K562 (cell line): Measurements from ENCODE around the gene USP5. TPM values are rescaled to one million over a fixed set of nuclear protein-coding genes. Genes with fewer than 3 reads are reported as not detected.

Experiments
- ATAC-seq: fragments of 200-7000 bp; cut with Tn5 transposase; 3 replicates; pipeline ENCODE4 v1.9.1; 2020; ENCODE audit warnings: moderate library complexity
- BruUV-seq: library from RNA; stranded (reverse); fragments of 400-500 nt; replicated peaks from 2 replicates; lab custom pipeline; 2021; lab: Mats Ljungman, UMichigan
- CTCF ChIA-PET: fragments of 300-600 bp; formaldehyde crosslinking; extraction: SDS; loops from one replicate; lab custom pipeline; 2021; ENCODE audit warnings: low intra/inter-chr PET ratio; lab: Yijun Ruan, JAX
- POLR2A ChIA-PET: fragments of 300-600, 350-650 bp; sonication (Branson Sonifier 250); formaldehyde crosslinking; extraction: SDS; loops from one replicate; lab custom pipeline; 2021; ENCODE audit warnings: antibody characterized with exemption, inconsistent platforms; lab: Yijun Ruan, JAX
- DNase-seq, 4 experiments: peaks; one replicate each; pipeline versions ENCODE4 v3.0.0 to v3.0.0-alpha.2; 2011 to 2018; ENCODE audit warnings: low spot score in 3 of 4, mixed read lengths in 3 of 4; ENCODE audit errors: extremely low read depth in 1 of 4
- FAIRE-seq: peaks from 2 replicates; lab custom pipeline; 2011; peaks lifted over from hg19 to GRCh38; lab: Jason Lieb, UNC
- H2AFZ ChIP-seq: 2 replicates; pipeline ENCODE4 v1.6.0; 2011; ENCODE audit warnings: low read depth, low read length, control low read depth, inconsistent platforms
- H3K27ac ChIP-seq: fragments of 200-600 bp; 3 replicates; pipeline ENCODE4 v1.8.0; 2011; ENCODE audit warnings: low read depth, mild to moderate bottlenecking, control low read depth, inconsistent platforms, low read length, moderate library complexity, mixed read lengths; ENCODE audit errors: extremely low read depth
- H3K27me3 ChIP-seq, 2 experiments: fragments of 300-600 bp in 1 of 2; 2 replicates in 1 of 2; 3 replicates in 1 of 2; pipeline versions ENCODE4 v1.6.0 to v1.8.0; 2011; ENCODE audit warnings: inconsistent platforms in 2 of 2, low read length in 2 of 2, mild to moderate bottlenecking in 1 of 2, mixed read lengths in 1 of 2, moderate library complexity in 1 of 2; ENCODE audit not compliant: control insufficient read depth in 2 of 2, insufficient read depth in 2 of 2
- H3K36me3 ChIP-seq: fragments of 300-600 bp; 3 replicates; pipeline ENCODE4 v1.8.0; 2011; ENCODE audit warnings: mild to moderate bottlenecking, low read length, inconsistent platforms; ENCODE audit not compliant: control insufficient read depth, insufficient read depth
- H3K4me1 ChIP-seq, 2 experiments: fragments of 200-600 bp in 1 of 2; replicated peaks in 1 of 2; 2 replicates in 1 of 2; 3 replicates in 1 of 2; pipeline versions ENCODE4 v1.5.1 to v1.8.0; 2011; ENCODE audit warnings: inconsistent platforms in 2 of 2, low read length in 2 of 2, mild to moderate bottlenecking in 1 of 2, mixed read lengths in 1 of 2, moderate library complexity in 1 of 2; ENCODE audit not compliant: control insufficient read depth in 2 of 2, insufficient read depth in 2 of 2
- H3K4me2 ChIP-seq: 2 replicates; pipeline ENCODE4 v1.6.1; 2011; ENCODE audit warnings: low read length, control low read depth, inconsistent platforms, mixed read lengths; ENCODE audit not compliant: insufficient read depth
- H3K4me3 ChIP-seq: fragments of 200-600 bp; sonication (generic), shearing (Covaris generic); 2 replicates; pipeline ENCODE4 v1.5.1; 2016; ENCODE audit warnings: control low read depth, inconsistent platforms
- H3K79me2 ChIP-seq: fragments of 200-600 bp; 3 replicates; pipeline ENCODE4 v1.8.0; 2011; ENCODE audit warnings: low read length, inconsistent platforms; ENCODE audit not compliant: control insufficient read depth, insufficient read depth
- H3K9ac ChIP-seq, 2 experiments: 2 replicates each; pipeline versions ENCODE4 v1.6.0 to v1.6.1; 2011; ENCODE audit warnings: low read depth in 2 of 2, low read length in 2 of 2, control low read depth in 1 of 2, inconsistent platforms in 1 of 2, mild to moderate bottlenecking in 1 of 2, mixed read lengths in 1 of 2; ENCODE audit not compliant: insufficient read depth in 1 of 2
- H3K9me1 ChIP-seq: one replicate; pipeline ENCODE4 v1.6.0; 2011; ENCODE audit warnings: inconsistent platforms, mild to moderate bottlenecking, low read length, moderate library complexity; ENCODE audit not compliant: control insufficient read depth, insufficient read depth
- H3K9me3 ChIP-seq: replicated peaks from 2 replicates; pipeline ENCODE4 v1.5.1; 2011; ENCODE audit warnings: low read depth, low read length, inconsistent platforms; ENCODE audit not compliant: control insufficient read depth, insufficient read depth
- H4K20me1 ChIP-seq: replicated peaks from 2 replicates; pipeline ENCODE4 v1.6.1; 2011; ENCODE audit warnings: low read length, inconsistent platforms, mixed read lengths; ENCODE audit not compliant: control insufficient read depth, insufficient read depth
- HSF4 ChIP-seq: fragments of 250-450 bp; sonication (Bioruptor Pico); IDR thresholded peaks from 2 replicates; pipeline ENCODE4 v2.1.2; 2022; ENCODE audit warnings: mild to moderate bottlenecking, moderate library complexity, borderline replicate concordance
- KHSRP ChIP-seq: fragments of 450-650 bp; IDR thresholded peaks from 2 replicates; pipeline ENCODE4 v1.6.1; 2017
- MECOM ChIP-seq: fragments of 250-450 bp; sonication (Bioruptor Pico); IDR thresholded peaks from 2 replicates; pipeline ENCODE4 v1.8.0; 2022; ENCODE audit warnings: inconsistent platforms
- NRF1 ChIP-seq, 2 experiments: fragments of 450-650 bp; IDR thresholded peaks in 1 of 2; conservative IDR thresholded peaks in 1 of 2; 2 replicates each; pipeline ENCODE4 v1.6.1; 2014; ENCODE audit warnings: mild to moderate bottlenecking in 2 of 2
- POLR2H ChIP-seq: IDR thresholded peaks from 2 replicates; pipeline ENCODE4 v1.6.1; 2016; ENCODE audit warnings: missing genetic modification characterization, low read depth, mild to moderate bottlenecking, control low read depth, missing compliant biosample characterization, moderate library complexity
- ZNF175 ChIP-seq: fragments of 200-800 bp; sonication (Bioruptor generic); IDR thresholded peaks from 2 replicates; pipeline ENCODE4 v1.6.1; 2016; ENCODE audit warnings: low read depth, mild to moderate bottlenecking, missing genetic modification characterization, missing compliant biosample characterization
- ZNF212 ChIP-seq: fragments of 450-650 bp; formaldehyde crosslinking; IDR thresholded peaks from 2 replicates; pipeline ENCODE4 v1.4.0; 2020; ENCODE audit warnings: mild to moderate bottlenecking
- WGBS: fragments of 100-300 bp; shearing (Covaris generic); methylation state at CpG from one replicate; pipeline ENCODE4 v1.1.6; 2016; ENCODE audit warnings: low coverage, mixed read lengths; ENCODE audit not compliant: insufficient coverage; ENCODE audit errors: missing lambda C conversion rate; 5-methylcytosine and 5-hydroxymethylcytosine counted together
- in situ Hi-C: fragments of 300-500 bp; cut with MboI; formaldehyde crosslinking; loops from 4 replicates; pipeline ENCODE4 v1.15.0; 2018; ENCODE audit warnings: inconsistent platforms, mixed read lengths
- intact Hi-C: fragments of 100-400 bp; cut with micrococcal nuclease; formaldehyde crosslinking; loops from 2 replicates; pipeline ENCODE4 v1.14.2; 2022
- polyA plus RNA-seq, 8 experiments: library from polyadenylated mRNA; depleted of rRNA in 4 of 8; stranded (reverse) in 5 of 8; unstranded in 3 of 8; fragments of >200 nt; fragmentation: Nextera tagmentation in 2 of 8; fragmentation: Illumina TruSeq in 1 of 8; extraction: Ambion mirVana in 2 of 8; extraction: Trizol in 1 of 8; gene quantifications; 2 replicates each; pipeline versions ENCODE4 v1.2.1 to v1.2.3, GENCODE V29; 2011 to 2014; ENCODE audit warnings: inconsistent platforms in 1 of 8, missing spikeins in 1 of 8
- total RNA-seq, 7 experiments: library from RNA; depleted of rRNA in 6 of 7; stranded (reverse); fragments of >200 nt in 6 of 7; fragmentation: Illumina TruSeq in 2 of 7; extraction: Trizol in 2 of 7; gene quantifications; 2 replicates each; pipeline versions ENCODE4 v1.2.1 to v1.2.3, GENCODE V29; 2011 to 2021; ENCODE audit warnings: low replicate concordance in 1 of 7
- TF ChIP-seq, protein P1 (sequence below): fragments of 450-650 bp; formaldehyde crosslinking; IDR thresholded peaks from 2 replicates; pipeline ENCODE4 v1.4.0; 2020; ENCODE audit warnings: mild to moderate bottlenecking
- TF ChIP-seq, protein P2 (sequence below): sonication (generic); formaldehyde crosslinking; IDR thresholded peaks from 2 replicates; pipeline ENCODE4 v1.4.0; 2020; ENCODE audit warnings: mild to moderate bottlenecking, missing genetic modification reagents
- TF ChIP-seq, protein P3 (sequence below): fragments of 250-450 bp; sonication (Bioruptor Pico); IDR thresholded peaks from 2 replicates; pipeline ENCODE4 v1.4.0; 2020

Gene USP5
- total and polyA plus RNA-seq, 9 of the 15 experiments (the other 6 are each of a cell fraction or from before 2014, with no cell fraction given): 1.4 to 107 (median 48.6) TPM

DNA sequence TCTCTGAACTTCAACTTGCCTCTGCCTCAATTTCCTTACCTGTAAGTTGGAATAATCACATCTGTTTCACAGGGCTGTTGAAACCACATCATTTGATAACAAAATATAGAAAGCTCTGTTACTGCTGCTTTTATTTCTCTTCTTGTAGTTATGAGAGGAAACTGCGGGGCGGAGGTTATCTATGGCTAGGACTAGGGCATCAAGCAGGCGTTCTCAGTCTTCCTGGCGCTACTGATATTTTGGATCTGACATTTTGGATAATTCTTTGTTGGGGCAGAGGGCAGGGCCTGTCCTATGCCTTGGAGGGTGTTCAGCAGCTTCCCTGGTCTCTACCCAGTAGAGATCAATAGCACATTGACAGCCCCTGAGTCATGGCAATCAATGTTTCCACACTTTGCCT lies 19.8 kb upstream of the USP5 start:
- FAIRE-seq (no peak), ATAC-seq (no peak), DNase-seq (no peak)
- Histone ChIP-seq H3K36me3 (peaks cover 47% of the 10 kb centered on the region; the same call in 2 of the 3 replicates), H3K79me2 (peaks cover 24% of the 10 kb centered on the region), H3K27me3 (no peaks in the 10 kb centered on the region), H4K20me1 (no peaks in the 10 kb centered on the region), H3K9ac (no peak overlapping the region), H3K9me3 (no peaks in the 10 kb centered on the region), H3K27ac (no peak overlapping the region), H3K4me1 (peaks cover 9 to 37% of the 10 kb centered on the region in 2 experiments; a peak in 4 of 5 replicates), H3K4me2 (no peak overlapping the region), H3K4me3 (no peak overlapping the region), H2AFZ (no peak overlapping the region), H3K9me1 (no peaks in the 10 kb centered on the region)
- POLR2A ChIA-PET: interaction anchor here (0.6 to 3.9 kb wide), 6 partner anchors 8 to 470 kb away, joined by 3 to 24 read pairs (median 4); no protein-coding TSS in a partner anchor
- no TSS peak for BruUV-seq
- CTCF ChIA-PET: interaction anchor here (0.6 kb wide), 1 partner anchor 65 kb away, joined by 5 read pairs; no protein-coding TSS in a partner anchor
- 71% methylated on average over 4 of the region's 4 CpGs for WGBS
- intact Hi-C loops (no loop called here), in situ Hi-C loops (no loop called here)
- TF ChIP-seq, protein P1, sequence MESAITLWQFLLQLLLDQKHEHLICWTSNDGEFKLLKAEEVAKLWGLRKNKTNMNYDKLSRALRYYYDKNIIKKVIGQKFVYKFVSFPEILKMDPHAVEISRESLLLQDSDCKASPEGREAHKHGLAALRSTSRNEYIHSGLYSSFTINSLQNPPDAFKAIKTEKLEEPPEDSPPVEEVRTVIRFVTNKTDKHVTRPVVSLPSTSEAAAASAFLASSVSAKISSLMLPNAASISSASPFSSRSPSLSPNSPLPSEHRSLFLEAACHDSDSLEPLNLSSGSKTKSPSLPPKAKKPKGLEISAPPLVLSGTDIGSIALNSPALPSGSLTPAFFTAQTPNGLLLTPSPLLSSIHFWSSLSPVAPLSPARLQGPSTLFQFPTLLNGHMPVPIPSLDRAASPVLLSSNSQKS (CRISPR knock-in tag): no peak
- TF ChIP-seq HSF4 (CRISPR knock-in tag): no peak
- no peak for TF ChIP-seq ZNF175 (CRISPR knock-in tag)
- no peak for TF ChIP-seq POLR2H
- no peak for TF ChIP-seq NRF1 (conservative IDR thresholded peaks at IDR 0.05 in 1 of 2, IDR thresholded peaks at IDR 0.05 in 1 of 2)
- no peak for TF ChIP-seq ZNF212 (CRISPR knock-in tag)
- TF ChIP-seq, protein P2, sequence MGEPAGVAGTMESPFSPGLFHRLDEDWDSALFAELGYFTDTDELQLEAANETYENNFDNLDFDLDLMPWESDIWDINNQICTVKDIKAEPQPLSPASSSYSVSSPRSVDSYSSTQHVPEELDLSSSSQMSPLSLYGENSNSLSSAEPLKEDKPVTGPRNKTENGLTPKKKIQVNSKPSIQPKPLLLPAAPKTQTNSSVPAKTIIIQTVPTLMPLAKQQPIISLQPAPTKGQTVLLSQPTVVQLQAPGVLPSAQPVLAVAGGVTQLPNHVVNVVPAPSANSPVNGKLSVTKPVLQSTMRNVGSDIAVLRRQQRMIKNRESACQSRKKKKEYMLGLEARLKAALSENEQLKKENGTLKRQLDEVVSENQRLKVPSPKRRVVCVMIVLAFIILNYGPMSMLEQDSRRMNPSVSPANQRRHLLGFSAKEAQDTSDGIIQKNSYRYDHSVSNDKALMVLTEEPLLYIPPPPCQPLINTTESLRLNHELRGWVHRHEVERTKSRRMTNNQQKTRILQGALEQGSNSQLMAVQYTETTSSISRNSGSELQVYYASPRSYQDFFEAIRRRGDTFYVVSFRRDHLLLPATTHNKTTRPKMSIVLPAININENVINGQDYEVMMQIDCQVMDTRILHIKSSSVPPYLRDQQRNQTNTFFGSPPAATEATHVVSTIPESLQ (CRISPR knock-in tag): no peak
- no peak for TF ChIP-seq MECOM
- TF ChIP-seq KHSRP: no peak
- TF ChIP-seq, protein P3, sequence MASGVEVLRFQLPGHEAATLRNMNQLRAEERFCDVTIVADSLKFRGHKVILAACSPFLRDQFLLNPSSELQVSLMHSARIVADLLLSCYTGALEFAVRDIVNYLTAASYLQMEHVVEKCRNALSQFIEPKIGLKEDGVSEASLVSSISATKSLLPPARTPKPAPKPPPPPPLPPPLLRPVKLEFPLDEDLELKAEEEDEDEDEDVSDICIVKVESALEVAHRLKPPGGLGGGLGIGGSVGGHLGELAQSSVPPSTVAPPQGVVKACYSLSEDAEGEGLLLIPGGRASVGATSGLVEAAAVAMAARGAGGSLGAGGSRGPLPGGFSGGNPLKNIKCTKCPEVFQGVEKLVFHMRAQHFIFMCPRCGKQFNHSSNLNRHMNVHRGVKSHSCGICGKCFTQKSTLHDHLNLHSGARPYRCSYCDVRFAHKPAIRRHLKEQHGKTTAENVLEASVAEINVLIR (CRISPR knock-in tag): no peak
